Measurements from ENCODE around the gene CHMP2A.
A peak's percentile ranks its signal among the peaks of the same experiment; 100 is the strongest.
"Not testable (repeated sequence)": the region's sequence is repeated elsewhere in the genome, so short reads cannot be mapped to it uniquely, and the experiment has no call there.

CHMP2A gene

GRCh38 chr19:58555369-58555885 is 522 bp upstream of the CHMP2A start:
- no peak for DNase-seq

GRCh38 chr19:58553799-58554493 is 959 bp downstream of the CHMP2A start:
- DNase-seq = no peak

GRCh38 chr19:58552655-58553054 is 2.2 kb downstream of the CHMP2A start:
- no peak for DNase-seq

GRCh38 chr19:58551577-58552471 is 3.1 kb downstream of the CHMP2A start:
- no peak for DNase-seq

- DNase-seq = no peak
Measured at GRCh38 chr19:58551123-58551497, 3.8 kb downstream of the CHMP2A start.

- DNase-seq = no peak
Measured at GRCh38 chr19:58550362-58551122, 4.4 kb downstream of the CHMP2A start.

GRCh38 chr19:58549664-58550361 is 5.1 kb downstream of the CHMP2A start:
- DNase-seq = no peak

- no peak for DNase-seq
Measured at GRCh38 chr19:58548859-58549663, 5.8 kb downstream of the CHMP2A start.

- DNase-seq = no peak
Measured at GRCh38 chr19:58547323-58548312, 7.3 kb downstream of the CHMP2A start.

- peak; percentile 63 for DNase-seq
Measured at GRCh38 chr19:58546019-58546530, 8.8 kb downstream of the CHMP2A start.

GRCh38 chr19:58545286-58546018 is 9.5 kb downstream of the CHMP2A start:
- no peak for DNase-seq

GRCh38 chr19:58544591-58545285 is 10.2 kb downstream of the CHMP2A start:
- peak; percentile 80 for DNase-seq

- peak; percentile 100 for DNase-seq
Measured at GRCh38 chr19:58543826-58544590, 10.9 kb downstream of the CHMP2A start, which contains the start of gene TRIM28. Gene TRIM28 (plus strand): TSS chr19:58544064. CDS start chr19:58544758, 694 bp downstream.

GRCh38 chr19:58542641-58543372 is 12.1 kb downstream of the CHMP2A start:
- DNase-seq = not testable (repeated sequence)

- not testable (repeated sequence) for DNase-seq
Measured at GRCh38 chr19:58539169-58539559, 15.7 kb downstream of the CHMP2A start.

- peak; percentile 93 for DNase-seq
Measured at GRCh38 chr19:58538257-58539168, 16.4 kb downstream of the CHMP2A start.
